Bronchial smooth muscle cell (primary cell): Measurements from ENCODE around the gene C12orf57. TPM values are rescaled to one million over a fixed set of nuclear protein-coding genes. Genes with fewer than 3 reads are reported as not detected.

Source experiments
- total RNA-seq: library from RNA; depleted of rRNA; stranded (reverse); fragments of >200 nt; gene quantifications from 2 replicates; pipeline ENCODE4 v1.2.1, GENCODE V29; 2014

Gene C12orf57
- total RNA-seq, result 137 and 179 TPM in 2 replicates

GRCh38 chr12:6943722-6944380 is at the start of gene C12orf57, which contains the start of gene RNU7-1:
Gene C12orf57 (plus strand): TSS chr12:6944022. CDS start chr12:6944122, 100 bp downstream.
Gene RNU7-1 (plus strand): TSS chr12:6943816.

GRCh38 chr12:6904280-6905276 is 39.2 kb upstream of the C12orf57 start, which contains the start of gene LRRC23:
Gene LRRC23 (plus strand): TSS chr12:6904822. CDS start chr12:6905634, 812 bp downstream.

GRCh38 chr12:6914246-6914946 is 29.4 kb upstream of the C12orf57 start, which contains the start of gene ENO2:
Gene ENO2 (plus strand): TSS chr12:6914580. CDS start chr12:6915833, 1,253 bp downstream.

GRCh38 chr12:6927379-6928021 is 16.3 kb upstream of the C12orf57 start, which contains the start of gene ATN1:
Gene ATN1 (plus strand): TSS chr12:6927959. CDS start chr12:6934002, 6,043 bp downstream.

GRCh38 chr12:6950811-6951540 is 7.2 kb downstream of the C12orf57 start, which contains the start of gene PTPN6:
Gene PTPN6 (plus strand): TSS chr12:6951356. CDS start chr12:6951513, 157 bp downstream.

Other genes starting within 250 kb of the C12orf57 start
- gene PIANP, start 243.2 kb upstream of the C12orf57 start, total RNA-seq, result 0.09 and 0.16 TPM in 2 replicates
- gene COPS7A, start 220.0 kb upstream of the C12orf57 start, total RNA-seq, result 98.5 and 128 TPM in 2 replicates
- gene MLF2, start 190.9 kb upstream of the C12orf57 start, total RNA-seq, result 95.8 and 115 TPM in 2 replicates
- gene PTMS, start 177.7 kb upstream of the C12orf57 start, total RNA-seq, result 59.3 and 88.7 TPM in 2 replicates
- 0.09 and 0.32 TPM in 2 replicates for gene LAG3, start 171.5 kb upstream of the C12orf57 start, total RNA-seq
- 0.16 and 0.17 TPM in 2 replicates for gene CD4, start 154.5 kb upstream of the C12orf57 start, total RNA-seq
- 5.1 and 5.8 TPM in 2 replicates for gene GPR162, start 122.2 kb upstream of the C12orf57 start, total RNA-seq
- 72.0 and 114 TPM in 2 replicates for gene P3H3, start 115.6 kb upstream of the C12orf57 start, total RNA-seq
- gene GNB3, start 103.1 kb upstream of the C12orf57 start, total RNA-seq, result 1.3 and 2.0 TPM in 2 replicates
- gene CDCA3, start 92.7 kb upstream of the C12orf57 start, total RNA-seq, result 1.2 and 3.0 TPM in 2 replicates
- 77.2 and 79.0 TPM in 2 replicates for gene USP5, start 91.9 kb upstream of the C12orf57 start, total RNA-seq
- 512 and 968 TPM in 2 replicates for gene TPI1, start 76.5 kb upstream of the C12orf57 start, total RNA-seq
- gene SPSB2, start 70.7 kb upstream of the C12orf57 start, total RNA-seq, result 10.1 and 13.6 TPM in 2 replicates
- gene LRRC23, start 39.2 kb upstream of the C12orf57 start, total RNA-seq, result 11.3 and 15.9 TPM in 2 replicates
- gene ENO2, start 29.4 kb upstream of the C12orf57 start, total RNA-seq, result 18.4 and 19.9 TPM in 2 replicates
- gene ATN1, start 16.1 kb upstream of the C12orf57 start, total RNA-seq, result 8.2 and 11.0 TPM in 2 replicates
- gene RNU7-1, start 206 bp upstream of the C12orf57 start, total RNA-seq, result not detected in 2 replicates
- 0.09 and 0.79 TPM in 2 replicates for gene PTPN6, start 7.3 kb downstream of the C12orf57 start, total RNA-seq
- 101 and 123 TPM in 2 replicates for gene PHB2, start 26.6 kb downstream of the C12orf57 start, total RNA-seq
- gene EMG1, start 26.9 kb downstream of the C12orf57 start, total RNA-seq, result 21.1 and 25.8 TPM in 2 replicates
- gene LPCAT3, start 74.5 kb downstream of the C12orf57 start, total RNA-seq, result 10.2 and 12.8 TPM in 2 replicates
- 378 and 815 TPM in 2 replicates for gene C1S, start 116.7 kb downstream of the C12orf57 start, total RNA-seq
- gene C1R, start 148.4 kb downstream of the C12orf57 start, total RNA-seq, result 133 and 637 TPM in 2 replicates
- gene C1RL, start 165.2 kb downstream of the C12orf57 start, total RNA-seq, result 40.6 and 44.0 TPM in 2 replicates
- 0.09 TPM in 1 of 2 replicates, not detected in the other for gene RBP5, start 184.9 kb downstream of the C12orf57 start, total RNA-seq
- gene CLSTN3, start 186.3 kb downstream of the C12orf57 start, total RNA-seq, result 16.2 and 17.8 TPM in 2 replicates
- gene PEX5, start 245.7 kb downstream of the C12orf57 start, total RNA-seq, result 24.9 and 34.3 TPM in 2 replicates